ENCODE data around the gene GATAD2A. TPM values are rescaled to one million over a fixed set of nuclear protein-coding genes. Genes with fewer than 3 reads are reported as not detected.

GATAD2A gene
- polyA plus RNA-seq, 1 donor (not counting 4 experiments of a cell fraction or from before 2014, with no cell fraction given), result 28.4 TPM

GRCh38 chr19:19417046-19417445 lies 11.6 kb downstream of the GATAD2A start:
- H3K4me3 ChIP-seq (ENCODE audit: control insufficient read depth in 2 of 3, extremely low read depth in 1 of 3, insufficient read depth in 2 of 3, low read depth in 1 of 3, low read length in 3 of 3), result no peak overlapping the region
- no peaks in the 10 kb centered on the region for H3K4me1 ChIP-seq (ENCODE audit: control insufficient read depth, extremely low read depth, insufficient read depth, low read length)
- TF ChIP-seq EZH2 (IDR thresholded peaks at IDR 0.05; ENCODE audit: low read length), result no peak
- no peak overlapping the region for H3K9ac ChIP-seq (ENCODE audit: control insufficient read depth, extremely low read depth, insufficient read depth, low read length)
- FAIRE-seq, result no peak
- no peak overlapping the region for H3K4me2 ChIP-seq (ENCODE audit: control insufficient read depth, extremely low read depth, insufficient read depth, low read depth, low read length)
- DNase-seq (ENCODE audit: low read depth, low spot score), result no peak
- H2AFZ ChIP-seq (ENCODE audit: control insufficient read depth, low read length), result no peak overlapping the region
- H3K9me1 ChIP-seq (ENCODE audit: control insufficient read depth, extremely low read depth, insufficient read depth, low read length), result peaks cover 3% of the 10 kb centered on the region
- peaks cover 41% of the 10 kb centered on the region for H4K20me1 ChIP-seq (ENCODE audit: control insufficient read depth, extremely low read depth, insufficient read depth, low read length)
- no peaks in the 10 kb centered on the region for H3K27me3 ChIP-seq (ENCODE audit: control insufficient read depth, extremely low read depth, insufficient read depth, low read length)
- H3K79me2 ChIP-seq (ENCODE audit: control insufficient read depth, insufficient read depth, low read length), result peaks cover 99% of the 10 kb centered on the region
- no peaks in the 10 kb centered on the region for H3K9me3 ChIP-seq (ENCODE audit: control insufficient read depth, low read depth, low read length)
- no peak overlapping the region for H3K27ac ChIP-seq (ENCODE audit: control insufficient read depth, insufficient read depth, low read length)
- dilution Hi-C loops (cut with MboI; ENCODE audit: extremely low pct_ligation_motif_present, low sequenced_read_pairs), result no loop called here
- H3K36me3 ChIP-seq (ENCODE audit: control insufficient read depth in 2 of 2, extremely low read depth in 1 of 2, insufficient read depth in 2 of 2, low read length in 2 of 2), result peaks cover 0 to 4% of the 10 kb centered on the region in 2 experiments

GRCh38 chr19:19417628-19418245 lies 12.3 kb downstream of the GATAD2A start:
- no peak overlapping the region for H3K4me3 ChIP-seq (ENCODE audit: control insufficient read depth in 2 of 3, extremely low read depth in 1 of 3, insufficient read depth in 2 of 3, low read depth in 1 of 3, low read length in 3 of 3)
- H3K9ac ChIP-seq (ENCODE audit: control insufficient read depth, extremely low read depth, insufficient read depth, low read length), result no peak overlapping the region
- no peaks in the 10 kb centered on the region for H3K9me3 ChIP-seq (ENCODE audit: control insufficient read depth, low read depth, low read length)
- DNase-seq (ENCODE audit: low read depth, low spot score), result no peak
- dilution Hi-C loops (cut with MboI; ENCODE audit: extremely low pct_ligation_motif_present, low sequenced_read_pairs), result no loop called here
- peaks cover 0 to 4% of the 10 kb centered on the region in 2 experiments for H3K36me3 ChIP-seq (ENCODE audit: control insufficient read depth in 2 of 2, extremely low read depth in 1 of 2, insufficient read depth in 2 of 2, low read length in 2 of 2)
- no peak overlapping the region for H3K4me2 ChIP-seq (ENCODE audit: control insufficient read depth, extremely low read depth, insufficient read depth, low read depth, low read length)
- no peak overlapping the region for H2AFZ ChIP-seq (ENCODE audit: control insufficient read depth, low read length)
- FAIRE-seq, result no peak
- no peak overlapping the region for H3K27ac ChIP-seq (ENCODE audit: control insufficient read depth, insufficient read depth, low read length)
- H3K79me2 ChIP-seq (ENCODE audit: control insufficient read depth, insufficient read depth, low read length), result peaks cover 98% of the 10 kb centered on the region
- no peaks in the 10 kb centered on the region for H3K27me3 ChIP-seq (ENCODE audit: control insufficient read depth, extremely low read depth, insufficient read depth, low read length)
- H3K4me1 ChIP-seq (ENCODE audit: control insufficient read depth, extremely low read depth, insufficient read depth, low read length), result no peaks in the 10 kb centered on the region
- TF ChIP-seq EZH2 (IDR thresholded peaks at IDR 0.05; ENCODE audit: low read length) (no peak), CTCF (optimal IDR thresholded peaks at IDR 0.05 in 1 of 3, IDR thresholded peaks at IDR 0.05 in 1 of 3, conservative IDR thresholded peaks at IDR 0.05 in 1 of 3; ENCODE audit: extremely low read depth in 1 of 3, insufficient read depth in 2 of 3, low read length in 3 of 3) (no peak)
- peaks cover under 1% of the 10 kb centered on the region for H3K9me1 ChIP-seq (ENCODE audit: control insufficient read depth, extremely low read depth, insufficient read depth, low read length)
- peaks cover 40% of the 10 kb centered on the region for H4K20me1 ChIP-seq (ENCODE audit: control insufficient read depth, extremely low read depth, insufficient read depth, low read length)
